H9 (cell line): ENCODE results near the gene KMT5B. TPM values are rescaled to one million over a fixed set of nuclear protein-coding genes. Genes with fewer than 3 reads are reported as not detected.

Experiments used
- DNase-seq: peaks from one replicate; pipeline ENCODE4 v3.0.0-alpha.2; 2017
- H2AFZ ChIP-seq: one replicate; pipeline ENCODE4 v1.6.1; 2013; ENCODE audit warnings: mild to moderate bottlenecking, low read length, control low read depth, moderate library complexity
- H2AK5ac ChIP-seq: 2 replicates; pipeline ENCODE4 v1.6.1; 2013; ENCODE audit warnings: low read length, control low read depth, mixed read lengths; ENCODE audit not compliant: insufficient read length
- H2BK120ac ChIP-seq: one replicate; pipeline ENCODE4 v1.6.1; 2013; ENCODE audit warnings: low read depth, mild to moderate bottlenecking, low read length, control low read depth, inconsistent platforms; ENCODE audit not compliant: poor library complexity, severe bottlenecking
- H2BK12ac ChIP-seq: 2 replicates; pipeline ENCODE4 v1.6.1; 2013; ENCODE audit warnings: low read length, control low read depth, mixed read lengths, low read depth; ENCODE audit not compliant: insufficient read length
- H2BK15ac ChIP-seq: 2 replicates; pipeline ENCODE4 v1.6.1; 2013; ENCODE audit warnings: low read depth, low read length, control low read depth
- H2BK20ac ChIP-seq: one replicate; pipeline ENCODE4 v1.6.1; 2013; ENCODE audit warnings: low read depth, mild to moderate bottlenecking, low read length, control low read depth, inconsistent platforms; ENCODE audit not compliant: poor library complexity, severe bottlenecking
- H2BK5ac ChIP-seq: 2 replicates; pipeline ENCODE4 v1.6.1; 2013; ENCODE audit warnings: low read length, control low read depth, mixed read lengths; ENCODE audit not compliant: insufficient read length
- H3K14ac ChIP-seq: 2 replicates; pipeline ENCODE4 v1.6.1; 2013; ENCODE audit warnings: low read length, control low read depth; ENCODE audit not compliant: insufficient read depth
- H3K18ac ChIP-seq: 2 replicates; pipeline ENCODE4 v1.6.1; 2013; ENCODE audit warnings: low read depth, mild to moderate bottlenecking, mixed read lengths, low read length, control low read depth; ENCODE audit not compliant: insufficient read length
- H3K23ac ChIP-seq: 2 replicates; pipeline ENCODE4 v1.6.1; 2013; ENCODE audit warnings: low read length, control low read depth, mixed read lengths, low read depth; ENCODE audit not compliant: insufficient read length
- H3K23me2 ChIP-seq: 2 replicates; pipeline ENCODE4 v1.6.1; 2013; ENCODE audit warnings: low read depth, mild to moderate bottlenecking, mixed read lengths, low read length, control low read depth; ENCODE audit not compliant: insufficient read length, poor library complexity, severe bottlenecking
- H3K27ac ChIP-seq: 2 replicates; pipeline ENCODE4 v1.5.1; 2013; ENCODE audit warnings: low read length, control low read depth, mixed read lengths, low read depth; ENCODE audit not compliant: insufficient read length
- H3K27me3 ChIP-seq: 2 replicates; pipeline ENCODE4 v1.6.1; 2013; ENCODE audit warnings: low read length, control low read depth, inconsistent platforms; ENCODE audit not compliant: insufficient read depth
- H3K4ac ChIP-seq: 2 replicates; pipeline ENCODE4 v1.6.1; 2013; ENCODE audit warnings: low read depth, mild to moderate bottlenecking, control low read depth, inconsistent platforms, low read length, moderate library complexity
- H3K4me1 ChIP-seq: 2 replicates; pipeline ENCODE4 v1.6.1; 2013; ENCODE audit warnings: low read length, control low read depth, inconsistent platforms; ENCODE audit not compliant: insufficient read depth
- H3K4me2 ChIP-seq: 2 replicates; pipeline ENCODE4 v1.6.1; 2013; ENCODE audit warnings: low read length, control low read depth, mixed read lengths; ENCODE audit not compliant: insufficient read length, insufficient read depth
- H3K56ac ChIP-seq: 2 replicates; pipeline ENCODE4 v1.6.1; 2013; ENCODE audit warnings: low read depth, mild to moderate bottlenecking, mixed read lengths, low read length, control low read depth; ENCODE audit not compliant: insufficient read length
- H3K79me1 ChIP-seq: 2 replicates; pipeline ENCODE4 v1.6.1; 2013; ENCODE audit warnings: low read depth, mild to moderate bottlenecking, moderate library complexity, low read length, control low read depth, inconsistent platforms; ENCODE audit not compliant: insufficient read depth, poor library complexity, severe bottlenecking
- H3K79me2 ChIP-seq: 2 replicates; pipeline ENCODE4 v1.6.1; 2013; ENCODE audit warnings: low read length, control low read depth, inconsistent platforms; ENCODE audit not compliant: insufficient read depth
- H3K9ac ChIP-seq: 2 replicates; pipeline ENCODE4 v1.6.1; 2013; ENCODE audit warnings: low read length, control low read depth, mixed read lengths; ENCODE audit not compliant: insufficient read length; ENCODE audit errors: extremely low read depth
- H3K9me3 ChIP-seq: one replicate; pipeline ENCODE4 v1.6.1; 2013; ENCODE audit warnings: low read depth, low read length, inconsistent platforms; ENCODE audit not compliant: control insufficient read depth
- H3T11ph ChIP-seq: one replicate; pipeline ENCODE4 v1.6.1; 2013; ENCODE audit warnings: mild to moderate bottlenecking, low read length, control low read depth, inconsistent platforms
- H4K20me1 ChIP-seq: one replicate; pipeline ENCODE4 v1.6.1; 2013; ENCODE audit not compliant: control insufficient read depth, insufficient read length, insufficient read depth
- H4K5ac ChIP-seq: 2 replicates; pipeline ENCODE4 v1.6.1; 2013; ENCODE audit warnings: low read depth, mild to moderate bottlenecking, mixed read lengths, low read length, control low read depth; ENCODE audit not compliant: insufficient read length
- H4K8ac ChIP-seq: replicated peaks from 2 replicates; pipeline ENCODE4 v1.6.1; 2013; ENCODE audit warnings: low read length, control low read depth, mixed read lengths, low read depth; ENCODE audit not compliant: insufficient read length
- H4K91ac ChIP-seq: 2 replicates; pipeline ENCODE4 v1.6.1; 2013; ENCODE audit warnings: low read depth, mild to moderate bottlenecking, moderate library complexity, mixed read lengths, low read length, control low read depth; ENCODE audit not compliant: insufficient read length
- H3K27ac Mint-ChIP-seq, 3 experiments: 2 replicates in 2 of 3; 3 replicates in 1 of 3; pipeline ENCODE4 v1.8.0; 2020 to 2021; ENCODE audit warnings: mixed read lengths in 3 of 3, mild to moderate bottlenecking in 1 of 3, moderate library complexity in 1 of 3
- H3K27me3 Mint-ChIP-seq: 2 replicates; pipeline ENCODE4 v1.8.0; 2021; ENCODE audit warnings: low read depth, mild to moderate bottlenecking, moderate library complexity, mixed read lengths
- H3K36me3 Mint-ChIP-seq, 3 experiments: 2 replicates in 2 of 3; 3 replicates in 1 of 3; pipeline ENCODE4 v1.8.0; 2020 to 2021; ENCODE audit warnings: low read depth in 3 of 3, mixed read lengths in 3 of 3; ENCODE audit not compliant: insufficient read depth in 1 of 3
- H3K4me1 Mint-ChIP-seq, 2 experiments: 2 replicates each; pipeline ENCODE4 v1.8.0; 2020; ENCODE audit warnings: mixed read lengths in 2 of 2
- H3K4me3 Mint-ChIP-seq, 2 experiments: 2 replicates in 1 of 2; 3 replicates in 1 of 2; pipeline ENCODE4 v1.8.0; 2020 to 2021; ENCODE audit warnings: mild to moderate bottlenecking in 2 of 2, mixed read lengths in 2 of 2, moderate library complexity in 1 of 2
- H3K9me3 Mint-ChIP-seq, 2 experiments: 2 replicates in 1 of 2; 3 replicates in 1 of 2; pipeline ENCODE4 v1.8.0; 2020; ENCODE audit warnings: mild to moderate bottlenecking in 2 of 2, mixed read lengths in 2 of 2, moderate library complexity in 1 of 2
- CTCF ChIP-seq: fragments of 200-600 bp; sonication (generic); conservative IDR thresholded peaks from 3 replicates; pipeline ENCODE4 v1.8.0; 2021; ENCODE audit warnings: antibody characterized with exemption, mild to moderate bottlenecking
- WGBS: extraction: QIAGEN DNeasy Blood & Tissue Kit; methylation state at CpG from one replicate; pipeline ENCODE4 v1.1.7; 2013; ENCODE audit warnings: missing lambda C conversion rate, low lambda C conversion rate, mixed read lengths; ENCODE audit not compliant: insufficient read length; ENCODE audit errors: extremely low coverage; 5-methylcytosine and 5-hydroxymethylcytosine counted together
- total RNA-seq: library from RNA; stranded (reverse); gene quantifications from 2 replicates; pipeline ENCODE4 v1.2.1, GENCODE V29; 2021

Gene KMT5B
- total RNA-seq, 1 experiment from 2014 or later: 61.6 TPM

GRCh38 chr11:68189888-68190287, 23.2 kb downstream of the KMT5B start:
- no peak for DNase-seq
- H3T11ph ChIP-seq: no peak overlapping the region
- peaks cover 16% of the 10 kb centered on the region; the same call in 1 of the 2 replicates for H3K79me2 ChIP-seq
- Mint-ChIP-seq H3K27ac (no peak overlapping the region), H3K36me3 (peaks cover 0 to 39% (median 29%) of the 10 kb centered on the region in 3 experiments; a peak in 5 of 7 replicates), H3K27me3 (no peaks in the 10 kb centered on the region), H3K4me1 (peaks cover 34 to 39% of the 10 kb centered on the region in 2 experiments), H3K9me3 (no peaks in the 10 kb centered on the region), H3K4me3 (no peak overlapping the region)
- H4K91ac ChIP-seq: no peak overlapping the region
- H3K14ac ChIP-seq: no peak overlapping the region
- no peak overlapping the region for H4K5ac ChIP-seq
- no peak for TF ChIP-seq CTCF
- H3K4me2 ChIP-seq: no peak overlapping the region
- H3K18ac ChIP-seq: no peak overlapping the region
- no peaks in the 10 kb centered on the region for H3K27me3 ChIP-seq
- H2BK15ac ChIP-seq: no peak overlapping the region
- peaks cover 7% of the 10 kb centered on the region; the same call in 1 of the 2 replicates for H3K4me1 ChIP-seq
- no peaks in the 10 kb centered on the region for H4K20me1 ChIP-seq
- WGBS: no CpG with 5 or more reads among the region's 3 CpGs
- H2BK5ac ChIP-seq: no peak overlapping the region
- no peak overlapping the region for H2BK20ac ChIP-seq
- no peak overlapping the region for H2BK12ac ChIP-seq
- no peak overlapping the region for H4K8ac ChIP-seq
- peaks cover 2% of the 10 kb centered on the region for H3K79me1 ChIP-seq
- H2AFZ ChIP-seq: no peak overlapping the region
- H2BK120ac ChIP-seq: no peak overlapping the region
- H3K9me3 ChIP-seq: no peaks in the 10 kb centered on the region
- no peak overlapping the region for H3K56ac ChIP-seq
- no peak overlapping the region for H3K9ac ChIP-seq
- no peak overlapping the region for H3K23ac ChIP-seq
- no peaks in the 10 kb centered on the region for H3K23me2 ChIP-seq
- H3K4ac ChIP-seq: no peak overlapping the region
- no peak overlapping the region for H3K27ac ChIP-seq
- no peak overlapping the region for H2AK5ac ChIP-seq
